AG04450 (cell line): ENCODE data around the gene REM2. TPM values are rescaled to one million over a fixed set of nuclear protein-coding genes. Genes with fewer than 3 reads are reported as not detected.
"Not testable (repeated sequence)": the region's sequence is repeated elsewhere in the genome, so short reads cannot be mapped to it uniquely, and the experiment has no call there.

ENCODE experiments used
- CTCF ChIA-PET: fragments of 300-600, 350-600 bp; formaldehyde crosslinking; extraction: SDS; loops from one replicate; lab custom pipeline; 2022; ENCODE audit warnings: antibody characterized with exemption, inconsistent platforms; lab: Charles Lee
- POLR2A ChIA-PET: fragments of 350-600 bp; formaldehyde crosslinking; extraction: SDS; loops from one replicate; lab custom pipeline; 2021; ENCODE audit warnings: antibody characterized with exemption, inconsistent platforms; lab: Yijun Ruan, JAX
- DNase-seq: peaks from one replicate; pipeline ENCODE4 v3.0.0-alpha.2; 2011; ENCODE audit warnings: low read depth, low spot score
- H3K27ac ChIP-seq: one replicate; pipeline ENCODE4 v1.5.1; 2012; ENCODE audit warnings: low read depth, low read length, control low read depth
- H3K27me3 ChIP-seq: one replicate; pipeline ENCODE4 v1.6.0; 2012; ENCODE audit warnings: low read length; ENCODE audit not compliant: control insufficient read depth, insufficient read depth
- H3K4me3 ChIP-seq: 2 replicates; pipeline ENCODE4 v1.5.1; 2011; ENCODE audit warnings: mild to moderate bottlenecking, low read depth, low read length, control low read depth
- H3K9me3 ChIP-seq: 2 replicates; pipeline ENCODE4 v1.5.1; 2012; ENCODE audit warnings: low read length; ENCODE audit not compliant: control insufficient read depth, insufficient read depth
- polyA plus RNA-seq: library from polyadenylated mRNA; depleted of rRNA; stranded (reverse); fragments of >200 nt; gene quantifications from 2 replicates; pipeline ENCODE4 v1.2.3, GENCODE V29; 2011
- TF ChIP-seq, protein P1 (sequence below): IDR thresholded peaks from 2 replicates; pipeline ENCODE4 v1.5.1; 2011; ENCODE audit warnings: low read depth, low read length, control low read depth, inconsistent platforms

Gene REM2
- polyA plus RNA-seq, 1 experiment = 0.19 TPM

DNA sequence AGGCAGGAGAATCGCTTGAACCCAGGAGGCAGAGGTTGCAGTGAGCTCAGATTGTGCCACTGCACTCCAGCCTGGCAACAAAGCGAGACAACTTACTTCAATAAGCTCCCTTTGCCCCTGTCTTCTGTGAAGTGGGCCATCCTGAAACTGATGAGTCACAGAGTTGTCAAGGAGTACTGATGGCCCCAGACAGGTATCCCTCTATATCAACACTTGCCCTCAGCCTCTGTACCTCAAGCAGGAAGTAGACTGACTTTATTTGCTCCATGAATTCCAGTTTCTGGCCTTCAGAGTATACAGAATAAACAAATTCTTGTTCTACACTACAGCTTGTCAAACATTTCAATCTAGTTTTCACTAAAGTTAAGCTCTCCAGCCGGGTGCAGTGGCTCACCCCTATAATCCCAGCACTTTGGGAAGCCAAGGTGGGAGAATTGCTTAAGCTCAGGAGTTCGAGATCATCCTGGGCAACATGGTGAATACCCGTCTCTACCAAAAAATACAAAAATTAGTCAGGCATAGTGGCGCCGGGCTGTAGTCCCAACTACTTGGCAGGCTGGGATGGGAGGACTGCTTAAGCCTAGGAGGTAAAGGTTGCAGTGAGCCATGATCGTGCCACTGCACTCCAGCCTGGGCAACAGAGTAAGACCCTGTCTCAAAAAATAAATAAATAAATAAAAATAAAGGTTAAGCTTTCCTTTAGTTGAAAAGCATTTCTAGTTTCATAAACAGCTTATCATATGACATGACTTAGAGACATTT lies 27.9 kb upstream of the REM2 start:
- ChIA-PET CTCF (interaction anchor here (0.7 to 8.5 kb wide), 18 partner anchors 8 to 465 kb away, joined by 3 to 217 read pairs (median 12); partner anchors contain the start of genes LRP10 and MMP14), POLR2A (interaction anchor here (4.7 kb wide), 1 partner anchor 32 kb away, joined by 32 read pairs; no protein-coding TSS in a partner anchor)
- peaks cover 3% of the 10 kb centered on the region for H3K9me3 ChIP-seq
- H3K27ac ChIP-seq = no peak overlapping the region
- no peak for DNase-seq
- no peak overlapping the region for H3K4me3 ChIP-seq
- TF ChIP-seq, protein P1, sequence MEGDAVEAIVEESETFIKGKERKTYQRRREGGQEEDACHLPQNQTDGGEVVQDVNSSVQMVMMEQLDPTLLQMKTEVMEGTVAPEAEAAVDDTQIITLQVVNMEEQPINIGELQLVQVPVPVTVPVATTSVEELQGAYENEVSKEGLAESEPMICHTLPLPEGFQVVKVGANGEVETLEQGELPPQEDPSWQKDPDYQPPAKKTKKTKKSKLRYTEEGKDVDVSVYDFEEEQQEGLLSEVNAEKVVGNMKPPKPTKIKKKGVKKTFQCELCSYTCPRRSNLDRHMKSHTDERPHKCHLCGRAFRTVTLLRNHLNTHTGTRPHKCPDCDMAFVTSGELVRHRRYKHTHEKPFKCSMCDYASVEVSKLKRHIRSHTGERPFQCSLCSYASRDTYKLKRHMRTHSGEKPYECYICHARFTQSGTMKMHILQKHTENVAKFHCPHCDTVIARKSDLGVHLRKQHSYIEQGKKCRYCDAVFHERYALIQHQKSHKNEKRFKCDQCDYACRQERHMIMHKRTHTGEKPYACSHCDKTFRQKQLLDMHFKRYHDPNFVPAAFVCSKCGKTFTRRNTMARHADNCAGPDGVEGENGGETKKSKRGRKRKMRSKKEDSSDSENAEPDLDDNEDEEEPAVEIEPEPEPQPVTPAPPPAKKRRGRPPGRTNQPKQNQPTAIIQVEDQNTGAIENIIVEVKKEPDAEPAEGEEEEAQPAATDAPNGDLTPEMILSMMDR = no peak
- no peaks in the 10 kb centered on the region for H3K27me3 ChIP-seq

DNA sequence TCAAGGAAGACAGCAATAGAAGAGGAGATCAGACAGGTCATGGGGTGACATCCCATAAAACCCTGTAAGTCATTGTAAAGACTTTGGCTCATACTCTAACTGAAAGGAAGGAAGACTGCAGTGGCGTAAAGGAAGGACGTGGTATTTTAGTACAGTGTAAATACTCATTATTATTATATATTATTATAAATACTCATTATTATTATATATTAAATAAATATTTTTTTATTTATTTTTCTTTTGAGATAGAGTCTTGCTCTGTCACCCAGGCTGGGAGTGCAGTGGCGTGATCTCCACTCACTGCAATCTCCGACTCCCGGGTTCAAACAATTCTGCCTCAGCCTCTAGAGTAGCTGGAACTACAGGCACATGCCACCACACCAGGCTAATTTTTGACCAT lies 26.6 kb upstream of the REM2 start:
- DNase-seq = no peak
- Histone ChIP-seq H3K27me3 (no peaks in the 10 kb centered on the region), H3K9me3 (peaks cover 3% of the 10 kb centered on the region), H3K27ac (no peak overlapping the region), H3K4me3 (no peak overlapping the region)
- ChIA-PET CTCF (interaction anchor here (1.0 to 8.5 kb wide), 3 partner anchors 35 to 300 kb away, joined by 3 to 217 read pairs (median 94); no protein-coding TSS in a partner anchor), POLR2A (no interaction called here)
- TF ChIP-seq, protein P1 = no peak

DNA sequence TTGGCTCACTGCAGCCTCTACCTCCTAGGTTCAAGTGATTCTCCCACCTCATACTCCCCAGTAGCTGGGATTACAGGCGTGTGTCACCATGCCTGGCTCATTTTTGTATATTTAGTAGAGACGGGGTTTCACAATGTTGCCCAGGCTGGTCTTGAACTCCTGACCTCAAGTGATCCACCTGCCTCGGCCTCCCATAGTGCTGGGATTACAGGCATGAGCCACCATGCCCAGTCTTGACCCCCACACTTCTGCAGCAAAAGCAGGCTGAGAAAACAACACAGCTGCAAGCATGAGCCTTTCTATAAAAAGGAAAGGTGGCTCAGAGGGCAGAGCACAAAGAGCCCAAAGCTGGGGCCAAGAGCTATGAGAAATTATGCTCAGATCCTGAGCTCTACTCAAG lies 22.6 kb upstream of the REM2 start:
- not testable (repeated sequence) for H3K27me3 ChIP-seq, DNase-seq, H3K9me3 ChIP-seq, H3K27ac ChIP-seq, H3K4me3 ChIP-seq
- CTCF ChIA-PET = interaction anchor here (0.6 to 6.1 kb wide), 8 partner anchors 9 to 303 kb away, joined by 3 to 51 read pairs (median 4); partner anchors contain the start of gene LRP10
- POLR2A ChIA-PET = interaction anchor here (1.0 to 2.0 kb wide), 2 partner anchors 9 to 11 kb away, joined by 4 to 10 read pairs; partner anchors contain the start of gene LRP10

DNA sequence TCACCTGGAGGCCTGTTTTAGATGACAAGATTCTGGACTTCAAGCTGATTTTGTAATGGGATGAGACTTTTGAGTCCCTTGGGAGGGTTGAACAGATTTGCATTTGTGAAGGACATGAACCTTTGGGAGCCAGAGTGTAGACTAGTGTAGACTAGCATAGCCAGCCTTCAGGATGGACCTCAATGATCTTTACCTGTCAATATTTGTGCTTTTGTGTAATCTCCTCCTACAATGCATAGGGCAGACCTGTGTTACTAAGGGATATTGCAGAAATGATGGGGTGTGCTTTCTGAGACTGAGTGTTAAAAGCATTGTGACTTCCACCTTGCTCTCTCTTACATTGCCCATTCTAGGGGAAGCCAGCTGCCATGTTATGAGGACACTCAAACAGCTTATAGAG lies 21.4 kb upstream of the REM2 start:
- TF ChIP-seq, protein P1 = no peak
- Histone ChIP-seq H3K27ac (no peak overlapping the region), H3K27me3 (no peaks in the 10 kb centered on the region), H3K4me3 (no peak overlapping the region), H3K9me3 (peaks cover 7% of the 10 kb centered on the region)
- CTCF ChIA-PET = interaction anchor here (3.7 to 6.1 kb wide), 2 partner anchors 8 to 11 kb away, joined by 30 to 51 read pairs; partner anchors contain the start of gene LRP10
- DNase-seq = no peak
- POLR2A ChIA-PET = interaction anchor here (2.0 kb wide), 1 partner anchor 11 kb away, joined by 4 read pairs; no protein-coding TSS in a partner anchor

DNA sequence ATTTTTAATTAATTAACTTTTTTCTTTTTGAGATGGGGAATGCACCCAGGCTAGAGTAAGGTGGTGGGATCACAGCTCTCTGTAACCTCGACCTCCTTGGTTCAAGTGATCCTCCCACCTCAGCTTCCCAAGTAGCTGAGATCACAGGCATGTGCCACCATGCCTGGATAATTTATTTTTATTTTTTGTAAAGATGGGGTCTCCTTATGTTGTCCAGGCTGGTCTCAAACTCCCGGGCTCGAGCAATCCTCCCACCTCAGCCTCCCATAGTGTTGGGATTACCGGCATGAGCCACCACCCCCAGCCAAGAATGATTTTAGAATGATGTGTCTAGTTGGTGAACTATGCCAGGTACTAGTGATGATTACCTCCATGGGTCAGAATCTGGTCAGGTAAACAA lies 18.0 kb upstream of the REM2 start:
- Histone ChIP-seq H3K9me3 (peaks cover 4% of the 10 kb centered on the region; the same call in 1 of the 2 replicates), H3K27me3 (no peaks in the 10 kb centered on the region), H3K4me3 (no peak overlapping the region), H3K27ac (no peak overlapping the region)
- ChIA-PET POLR2A (no interaction called here), CTCF (interaction anchor here (1.5 to 3.7 kb wide), 3 partner anchors 10 to 308 kb away, joined by 4 to 30 read pairs (median 9); no protein-coding TSS in a partner anchor)
- TF ChIP-seq, protein P1 = no peak
- no peak for DNase-seq
